Stimulated activated CD4-positive, alpha-beta T cell treated with anti-CD3 and anti-CD28 coated beads, TNF-alpha, amount 100 ng/mL, for 1 hour (primary cell): ENCODE results near the gene MSLN.
"Not testable (repeated sequence)": the region's sequence is repeated elsewhere in the genome, so short reads cannot be mapped to it uniquely, and the experiment has no call there.

Source experiments
- DNase-seq, 3 donors: peaks; one replicate each; pipeline ENCODE4 v3.0.0-alpha.2; 2020; ENCODE audit warnings: low read depth in 3 of 3, low spot score in 1 of 3

The MSLN gene

GRCh38 chr16:760545-761343, at the start of gene MSLN:
Gene MSLN (plus strand): TSS chr16:760734. CDS start chr16:762681, 1,947 bp downstream.
- no peak for DNase-seq

DNA sequence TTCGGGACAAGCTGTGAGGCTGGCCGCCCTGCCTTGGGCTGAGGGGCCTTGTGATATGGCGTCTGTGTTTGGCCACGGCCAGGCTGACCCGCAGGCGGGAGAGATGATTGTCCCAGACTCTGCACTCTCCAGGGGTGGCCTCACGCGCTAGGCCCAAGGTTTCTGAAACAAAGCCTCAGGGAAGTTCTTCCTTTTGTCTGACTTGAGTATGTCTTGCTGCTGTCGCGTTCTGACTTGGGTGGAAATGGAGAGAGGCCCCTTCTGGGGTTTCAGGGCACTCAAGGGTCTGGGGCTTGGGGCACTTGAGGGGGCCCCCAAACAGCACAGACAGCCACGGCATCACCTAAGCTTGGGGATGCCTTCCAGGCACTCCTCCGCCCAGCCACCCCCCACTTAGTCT, 49.5 kb upstream of the MSLN start:
- DNase-seq: no peak

- peak; percentile 53 to 77 (median 68) for DNase-seq
Observed at GRCh38 chr16:711548-712320, 48.8 kb upstream of the MSLN start.

GRCh38 chr16:712740-713250, 47.7 kb upstream of the MSLN start:
- not testable (repeated sequence) for DNase-seq

DNA sequence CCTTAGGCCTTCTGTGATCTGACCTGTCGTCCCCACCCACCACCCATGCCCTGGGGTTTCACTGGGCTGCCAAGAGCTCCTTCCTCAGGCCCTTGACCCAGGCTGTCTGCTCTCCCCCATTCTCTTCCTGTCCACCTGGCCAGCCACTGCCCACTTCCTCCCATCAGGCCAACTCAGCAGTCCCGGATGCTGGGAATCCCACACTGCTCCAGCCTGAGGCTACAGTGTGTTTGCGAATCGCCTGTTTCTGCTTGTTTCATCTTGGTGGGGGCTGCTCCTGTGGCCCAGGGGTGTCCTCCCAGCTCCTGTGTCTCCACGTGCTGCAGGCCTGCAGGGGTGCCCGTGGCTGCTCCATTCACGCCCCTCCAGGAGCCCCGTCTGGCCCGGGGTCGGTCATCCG, 46.5 kb upstream of the MSLN start:
- no peak for DNase-seq

DNA sequence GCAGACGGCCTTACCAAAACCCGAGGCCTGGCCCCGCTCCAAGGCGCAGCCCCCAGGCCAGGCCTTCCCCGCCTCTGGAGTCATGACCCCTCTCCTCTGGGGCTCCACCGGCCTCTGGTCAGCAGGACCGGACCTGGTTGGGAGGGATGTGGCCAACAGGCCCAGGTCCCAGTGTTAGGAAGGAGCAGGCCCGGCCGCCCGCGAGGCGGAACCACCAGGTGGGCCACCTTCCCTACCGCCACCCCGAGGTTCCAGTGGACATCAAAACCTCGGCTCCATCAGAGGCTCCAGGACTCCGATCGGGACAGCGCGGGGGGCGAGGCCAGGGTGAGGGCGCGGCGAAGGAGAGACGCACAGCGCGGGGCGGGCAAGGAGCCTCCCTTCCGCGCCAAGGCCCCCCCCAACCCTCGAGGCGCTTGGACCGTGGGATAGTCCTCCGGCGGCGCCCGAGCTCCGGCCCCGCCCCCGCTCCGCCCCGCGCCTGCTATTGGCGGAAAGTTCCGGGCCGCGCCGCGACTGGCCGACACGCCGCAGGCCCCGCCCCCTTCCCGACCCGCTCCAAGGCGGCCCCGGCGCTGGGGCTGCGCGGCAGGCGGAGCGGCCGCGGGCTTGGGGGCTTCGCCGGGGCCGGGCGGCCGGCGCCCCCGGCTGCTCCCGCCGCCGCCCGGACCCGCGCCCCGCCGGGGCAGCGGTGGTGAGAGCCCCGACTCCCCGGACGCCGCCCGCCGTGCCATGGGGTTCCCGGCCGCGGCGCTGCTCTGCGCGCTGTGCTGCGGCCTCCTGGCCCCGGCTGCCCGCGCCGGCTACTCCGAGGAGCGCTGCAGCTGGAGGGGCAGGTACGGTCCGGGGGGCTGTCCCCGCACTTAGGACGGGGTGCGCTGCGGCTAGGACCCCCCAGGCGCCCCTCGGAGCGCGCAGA, 45.7 kb upstream of the MSLN start, which contains the start of gene METRN:
Gene METRN (plus strand): TSS at position 561 of the 919 bp plus-strand sequence. CDS start 172 bp downstream, at position 733.
- DNase-seq: peak; percentile 74 to 88 (median 75)

GRCh38 chr16:715477-716199, 44.9 kb upstream of the MSLN start:
- no peak for DNase-seq

DNA sequence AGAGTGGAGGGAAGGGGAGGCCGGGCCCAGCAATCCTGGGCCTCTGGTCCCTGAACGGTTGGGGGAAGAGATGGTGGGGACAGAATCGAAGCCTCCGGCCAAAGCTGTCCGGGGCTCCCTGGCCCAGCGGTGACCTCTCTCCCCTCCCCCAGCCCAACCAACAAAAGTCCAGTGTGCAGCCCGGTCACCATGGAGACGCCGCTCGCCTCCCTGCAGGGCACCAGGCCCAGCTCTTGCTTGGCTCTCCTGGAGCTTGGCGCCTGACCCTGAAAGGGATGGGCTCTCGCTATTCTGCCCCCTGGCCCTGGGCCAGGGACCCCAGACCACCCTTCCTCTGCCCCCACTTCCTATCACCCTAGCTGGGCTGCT, 44.4 kb upstream of the MSLN start:
- no peak for DNase-seq

- DNase-seq: no peak
Observed at GRCh38 chr16:716768-717325, 43.7 kb upstream of the MSLN start.

- DNase-seq: no peak
Observed at GRCh38 chr16:717450-718245, 42.9 kb upstream of the MSLN start.

DNA sequence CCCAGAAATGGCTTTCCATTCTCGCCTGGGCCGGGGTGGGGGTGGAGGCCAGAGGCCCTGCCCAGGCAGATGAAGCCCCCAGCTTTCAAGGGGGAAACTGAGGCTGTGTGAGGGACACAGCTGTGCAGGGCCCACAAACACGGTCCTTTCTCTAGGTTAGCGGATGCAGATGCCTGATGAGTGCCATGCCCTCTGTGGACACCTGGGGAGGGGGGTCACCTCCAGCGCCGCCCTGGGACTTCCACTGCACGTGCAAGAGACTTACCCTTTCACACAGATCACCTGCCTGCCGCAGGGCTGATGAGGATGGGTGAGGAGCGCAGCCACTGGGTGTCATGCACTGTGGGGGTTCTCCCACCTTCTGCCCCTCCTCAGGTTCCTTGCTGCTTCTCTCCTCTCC, 42.1 kb upstream of the MSLN start:
- no peak for DNase-seq

DNA sequence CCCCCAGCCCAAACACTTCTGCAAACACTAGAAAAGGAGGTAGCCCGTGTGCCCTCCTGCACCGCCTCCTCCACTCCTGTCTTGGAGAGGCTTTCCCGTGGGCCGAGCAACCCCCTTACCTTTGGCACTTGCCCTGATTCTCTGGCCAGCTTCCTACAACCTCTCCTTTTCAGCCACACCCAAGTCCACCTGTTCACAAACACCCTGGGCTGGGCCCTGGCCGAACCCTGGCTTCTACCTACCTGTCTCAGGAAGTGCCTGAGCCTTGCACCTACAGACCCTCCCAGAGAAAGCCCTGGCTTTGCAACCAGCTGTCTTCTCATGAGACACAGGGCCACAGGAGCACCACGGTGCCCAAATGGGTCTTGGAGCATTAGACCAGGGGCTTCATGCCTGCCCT, 41.6 kb upstream of the MSLN start:
- DNase-seq: no peak

- no peak for DNase-seq
Observed at GRCh38 chr16:719815-720446, 40.6 kb upstream of the MSLN start.

- no peak for DNase-seq
Observed at GRCh38 chr16:720447-720989, 40.0 kb upstream of the MSLN start.

- DNase-seq: peak in 2 of 3 donors; percentile 35 to 57
Observed at GRCh38 chr16:720990-721764, 39.4 kb upstream of the MSLN start, which contains the start of gene ANTKMT. Gene ANTKMT (plus strand): TSS chr16:721146. CDS start chr16:721275, 129 bp downstream.

- no peak for DNase-seq
Observed at GRCh38 chr16:721765-722540, 38.6 kb upstream of the MSLN start.
